OCI-LY1 (cell line): ENCODE measurements around the gene VSTM4.

Source experiments
- EZH2 ChIP-seq: fragments of 200-600 bp; sonication (generic), shearing (Covaris generic); IDR thresholded peaks from 2 replicates; pipeline ENCODE4 v1.8.0; 2017; ENCODE audit warnings: borderline replicate concordance, mixed run types, mild to moderate bottlenecking, antibody characterized with exemption, low read length, moderate library complexity, mixed read lengths
- TF ChIP-seq, protein P1 (sequence below): fragments of 200-600 bp; sonication (generic), shearing (Covaris generic); IDR thresholded peaks from 2 replicates; pipeline ENCODE4 v1.5.1; 2017; ENCODE audit warnings: mild to moderate bottlenecking, antibody characterized with exemption, low read length, moderate library complexity, mixed read lengths

DNA sequence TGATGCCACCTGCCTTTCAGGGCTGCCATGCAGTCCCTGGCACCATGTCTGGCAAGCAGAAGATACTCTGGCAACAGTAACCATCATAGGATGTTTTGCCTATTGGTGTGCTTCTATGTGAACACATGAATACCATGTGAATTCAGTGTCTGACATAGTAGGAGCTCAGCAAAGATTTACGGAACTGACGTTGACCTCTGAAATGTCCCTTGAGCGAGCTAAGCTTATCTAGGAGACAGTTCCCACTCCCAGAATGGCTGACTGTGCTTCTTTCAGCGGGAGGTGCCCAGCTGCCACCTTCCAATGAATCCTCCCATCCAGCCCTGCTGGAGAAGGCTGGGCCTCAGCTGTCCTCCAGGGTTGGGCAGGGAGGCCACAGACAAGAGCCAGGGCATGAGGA, 104.5 kb downstream of the VSTM4 start:
- TF ChIP-seq, protein P1, sequence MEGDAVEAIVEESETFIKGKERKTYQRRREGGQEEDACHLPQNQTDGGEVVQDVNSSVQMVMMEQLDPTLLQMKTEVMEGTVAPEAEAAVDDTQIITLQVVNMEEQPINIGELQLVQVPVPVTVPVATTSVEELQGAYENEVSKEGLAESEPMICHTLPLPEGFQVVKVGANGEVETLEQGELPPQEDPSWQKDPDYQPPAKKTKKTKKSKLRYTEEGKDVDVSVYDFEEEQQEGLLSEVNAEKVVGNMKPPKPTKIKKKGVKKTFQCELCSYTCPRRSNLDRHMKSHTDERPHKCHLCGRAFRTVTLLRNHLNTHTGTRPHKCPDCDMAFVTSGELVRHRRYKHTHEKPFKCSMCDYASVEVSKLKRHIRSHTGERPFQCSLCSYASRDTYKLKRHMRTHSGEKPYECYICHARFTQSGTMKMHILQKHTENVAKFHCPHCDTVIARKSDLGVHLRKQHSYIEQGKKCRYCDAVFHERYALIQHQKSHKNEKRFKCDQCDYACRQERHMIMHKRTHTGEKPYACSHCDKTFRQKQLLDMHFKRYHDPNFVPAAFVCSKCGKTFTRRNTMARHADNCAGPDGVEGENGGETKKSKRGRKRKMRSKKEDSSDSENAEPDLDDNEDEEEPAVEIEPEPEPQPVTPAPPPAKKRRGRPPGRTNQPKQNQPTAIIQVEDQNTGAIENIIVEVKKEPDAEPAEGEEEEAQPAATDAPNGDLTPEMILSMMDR: no peak
- no peak for TF ChIP-seq EZH2
